ENCODE measurements around the gene RBM45.
"Not testable (repeated sequence)": the region's sequence is repeated elsewhere in the genome, so short reads cannot be mapped to it uniquely, and the experiment has no call there.

Gene RBM45

GRCh38 chr2:178108176-178108575, 4.1 kb upstream of the RBM45 start:
- DNase-seq, result no peak

GRCh38 chr2:178109813-178110212, 2.4 kb upstream of the RBM45 start:
- DNase-seq, result no peak

GRCh38 chr2:178110681-178111080, 1.6 kb upstream of the RBM45 start:
- no peak for DNase-seq

GRCh38 chr2:178111743-178112142, 494 bp upstream of the RBM45 start:
- DNase-seq, result no peak

GRCh38 chr2:178114462-178114861, 2.2 kb downstream of the RBM45 start:
- no peak for DNase-seq

GRCh38 chr2:178115271-178115670, 3.0 kb downstream of the RBM45 start:
- DNase-seq, result no peak

- no peak for DNase-seq
Measured at GRCh38 chr2:178117725-178118124, 5.5 kb downstream of the RBM45 start.

GRCh38 chr2:178119179-178119922, 7.1 kb downstream of the RBM45 start:
- DNase-seq, result no peak

GRCh38 chr2:178123163-178123562, 10.9 kb downstream of the RBM45 start:
- no peak for DNase-seq

GRCh38 chr2:178125125-178125524, 12.9 kb downstream of the RBM45 start:
- DNase-seq, result no peak

GRCh38 chr2:178125862-178126261, 13.6 kb downstream of the RBM45 start:
- no peak for DNase-seq

- DNase-seq, result no peak
Measured at GRCh38 chr2:178128836-178129630, 16.8 kb downstream of the RBM45 start.

GRCh38 chr2:178136321-178137025, 24.2 kb downstream of the RBM45 start:
- DNase-seq, result no peak

GRCh38 chr2:178142274-178143065, 30.2 kb downstream of the RBM45 start:
- DNase-seq, result no peak

- no peak for DNase-seq
Measured at GRCh38 chr2:178143481-178143880, 31.2 kb downstream of the RBM45 start.

- DNase-seq, result no peak
Measured at GRCh38 chr2:178152033-178152432, 39.8 kb downstream of the RBM45 start.

GRCh38 chr2:178152542-178152941, 40.3 kb downstream of the RBM45 start:
- DNase-seq, result no peak

GRCh38 chr2:178152977-178153376, 40.7 kb downstream of the RBM45 start:
- DNase-seq, result no peak

- not testable (repeated sequence) for DNase-seq
Measured at GRCh38 chr2:178153878-178154277, 41.6 kb downstream of the RBM45 start.

- DNase-seq, result no peak
Measured at GRCh38 chr2:178155524-178155923, 43.3 kb downstream of the RBM45 start.

GRCh38 chr2:178157574-178157973, 45.3 kb downstream of the RBM45 start:
- no peak for DNase-seq

- DNase-seq, result no peak
Measured at GRCh38 chr2:178159966-178160365, 47.7 kb downstream of the RBM45 start.

GRCh38 chr2:178160601-178161000, 48.4 kb downstream of the RBM45 start:
- DNase-seq, result no peak

All from activated naive CD4-positive, alpha-beta T cell (primary cell).